ENCODE measurements around the gene GINS2.

Gene GINS2

DNA sequence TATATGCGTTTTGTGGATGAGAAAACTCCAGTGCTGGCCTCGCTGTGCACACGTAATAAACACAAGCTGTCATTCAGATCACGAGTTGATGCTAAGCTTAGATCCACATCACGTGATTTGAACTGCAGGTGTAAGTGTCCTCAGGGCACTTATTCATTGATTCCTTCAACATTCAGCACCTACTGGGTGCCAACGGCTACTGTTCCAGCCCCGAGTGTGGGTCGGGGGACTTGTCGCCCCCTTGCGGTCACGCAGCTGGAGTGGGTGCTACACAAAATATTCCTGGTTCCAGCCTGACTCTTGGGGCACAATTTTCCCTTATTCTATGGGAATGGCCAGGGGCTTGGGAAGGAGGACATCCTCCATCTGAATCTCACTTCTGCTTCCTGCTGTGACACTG, 29.9 kb upstream of the GINS2 start:
- Histone ChIP-seq H3K9me3 (ENCODE audit: severe bottlenecking) (no peaks in the 10 kb centered on the region), H3K27me3 (ENCODE audit: insufficient read depth, low read depth, severe bottlenecking) (no peaks in the 10 kb centered on the region), H3K4me3 (ENCODE audit: low read depth, low read length) (no peak overlapping the region), H3K36me3 (no peaks in the 10 kb centered on the region), H3K27ac (no peak overlapping the region; the same call in 1 of the 2 replicates)
- no peak for DNase-seq
- TF ChIP-seq, protein P1, sequence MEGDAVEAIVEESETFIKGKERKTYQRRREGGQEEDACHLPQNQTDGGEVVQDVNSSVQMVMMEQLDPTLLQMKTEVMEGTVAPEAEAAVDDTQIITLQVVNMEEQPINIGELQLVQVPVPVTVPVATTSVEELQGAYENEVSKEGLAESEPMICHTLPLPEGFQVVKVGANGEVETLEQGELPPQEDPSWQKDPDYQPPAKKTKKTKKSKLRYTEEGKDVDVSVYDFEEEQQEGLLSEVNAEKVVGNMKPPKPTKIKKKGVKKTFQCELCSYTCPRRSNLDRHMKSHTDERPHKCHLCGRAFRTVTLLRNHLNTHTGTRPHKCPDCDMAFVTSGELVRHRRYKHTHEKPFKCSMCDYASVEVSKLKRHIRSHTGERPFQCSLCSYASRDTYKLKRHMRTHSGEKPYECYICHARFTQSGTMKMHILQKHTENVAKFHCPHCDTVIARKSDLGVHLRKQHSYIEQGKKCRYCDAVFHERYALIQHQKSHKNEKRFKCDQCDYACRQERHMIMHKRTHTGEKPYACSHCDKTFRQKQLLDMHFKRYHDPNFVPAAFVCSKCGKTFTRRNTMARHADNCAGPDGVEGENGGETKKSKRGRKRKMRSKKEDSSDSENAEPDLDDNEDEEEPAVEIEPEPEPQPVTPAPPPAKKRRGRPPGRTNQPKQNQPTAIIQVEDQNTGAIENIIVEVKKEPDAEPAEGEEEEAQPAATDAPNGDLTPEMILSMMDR (IDR thresholded peaks at IDR 0.05; ENCODE audit: low read depth, low read length) = no peak

DNA sequence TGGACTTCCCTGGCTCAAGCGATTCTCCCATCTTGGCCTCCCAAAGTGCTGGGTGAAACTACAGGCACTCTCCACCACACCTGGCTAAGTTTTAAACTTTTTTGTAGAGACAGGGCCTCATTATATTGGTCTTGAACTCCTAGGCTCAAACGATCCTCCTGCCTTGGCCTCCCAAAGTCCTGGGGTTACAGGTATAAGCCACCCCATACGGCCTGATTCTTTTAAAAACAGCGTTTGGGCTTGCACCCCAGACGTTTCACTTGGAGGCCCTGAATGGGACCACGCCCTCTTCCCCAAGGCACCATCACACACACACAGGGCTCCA, 29.4 kb upstream of the GINS2 start:
- H3K36me3 ChIP-seq = no peaks in the 10 kb centered on the region
- no peak for DNase-seq
- H3K27ac ChIP-seq = peak overlapping the region; percentile 26; the same call in 1 of the 2 replicates
- H3K9me3 ChIP-seq (ENCODE audit: severe bottlenecking) = no peaks in the 10 kb centered on the region
- H3K4me3 ChIP-seq (ENCODE audit: low read depth, low read length) = no peak overlapping the region
- no peaks in the 10 kb centered on the region for H3K27me3 ChIP-seq (ENCODE audit: insufficient read depth, low read depth, severe bottlenecking)
- TF ChIP-seq, protein P1 (IDR thresholded peaks at IDR 0.05; ENCODE audit: low read depth, low read length) = no peak

DNA sequence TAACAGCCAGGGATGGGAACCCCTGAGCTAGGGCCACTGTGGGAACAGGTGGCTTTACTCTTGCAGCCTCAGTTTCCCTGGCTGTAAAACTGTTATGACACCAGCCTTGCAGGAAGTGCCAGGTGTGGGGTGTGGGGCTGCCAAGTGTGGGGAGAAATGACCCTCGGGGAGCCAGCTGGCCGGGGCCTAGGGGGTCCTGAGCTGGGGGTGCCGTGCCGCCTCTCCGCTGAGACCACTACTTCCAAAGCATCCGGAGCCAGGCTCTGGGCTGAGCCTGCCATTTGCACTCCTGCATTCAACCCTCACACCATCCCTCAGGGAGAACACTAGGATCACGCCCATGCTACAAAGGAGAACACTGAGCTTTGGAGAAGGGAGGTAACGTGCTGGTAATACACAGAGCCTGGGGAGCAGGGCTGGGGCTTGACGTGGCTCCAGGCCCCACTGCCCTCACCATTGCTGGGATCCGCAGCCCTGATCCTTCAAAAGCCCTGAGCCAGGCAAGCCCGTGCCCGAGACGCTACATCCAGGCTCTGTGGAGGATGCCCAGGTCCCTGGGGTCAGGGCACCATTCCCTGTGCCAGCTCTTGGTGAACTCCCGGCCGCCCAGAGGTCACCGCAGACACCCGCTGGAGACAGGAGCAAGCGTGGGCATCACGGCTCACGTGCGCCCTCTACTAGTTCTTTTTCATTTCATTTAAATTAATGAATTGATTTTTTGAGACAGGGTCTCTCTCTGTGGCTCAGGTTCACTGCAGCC, 28.8 kb upstream of the GINS2 start:
- TF ChIP-seq, protein P1 (IDR thresholded peaks at IDR 0.05; ENCODE audit: low read depth, low read length) = peak; percentile 48
- H3K27ac ChIP-seq = no peak overlapping the region; the same call in 1 of the 2 replicates
- no peaks in the 10 kb centered on the region for H3K27me3 ChIP-seq (ENCODE audit: insufficient read depth, low read depth, severe bottlenecking)
- no peak overlapping the region for H3K4me3 ChIP-seq (ENCODE audit: low read depth, low read length)
- peak; percentile 62 for DNase-seq
- no peaks in the 10 kb centered on the region for H3K9me3 ChIP-seq (ENCODE audit: severe bottlenecking)
- no peaks in the 10 kb centered on the region for H3K36me3 ChIP-seq

DNA sequence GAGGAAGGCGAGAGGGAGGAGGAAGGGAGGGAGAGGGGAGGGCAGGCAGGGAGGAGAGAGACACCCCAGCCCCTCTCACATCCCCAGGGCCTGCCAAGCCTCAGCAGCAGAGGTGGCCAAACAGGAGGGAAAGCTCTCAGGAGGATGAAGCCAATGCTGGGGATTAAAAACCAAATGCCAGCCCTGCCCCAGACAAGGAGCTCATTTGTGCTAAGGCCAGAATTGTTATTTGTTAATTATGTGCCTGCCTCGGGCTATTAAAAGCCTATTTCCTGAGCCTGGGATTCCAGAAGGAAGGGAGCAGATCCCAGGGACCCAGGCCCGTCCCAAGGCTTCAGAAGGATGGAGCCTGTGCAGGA, 27.9 kb upstream of the GINS2 start:
- H3K4me3 ChIP-seq (ENCODE audit: low read depth, low read length) = no peak overlapping the region
- DNase-seq = peak; percentile 34
- H3K36me3 ChIP-seq = no peaks in the 10 kb centered on the region
- H3K27me3 ChIP-seq (ENCODE audit: insufficient read depth, low read depth, severe bottlenecking) = no peaks in the 10 kb centered on the region
- TF ChIP-seq, protein P1 (IDR thresholded peaks at IDR 0.05; ENCODE audit: low read depth, low read length) = no peak
- no peaks in the 10 kb centered on the region for H3K9me3 ChIP-seq (ENCODE audit: severe bottlenecking)
- no peak overlapping the region for H3K27ac ChIP-seq

DNA sequence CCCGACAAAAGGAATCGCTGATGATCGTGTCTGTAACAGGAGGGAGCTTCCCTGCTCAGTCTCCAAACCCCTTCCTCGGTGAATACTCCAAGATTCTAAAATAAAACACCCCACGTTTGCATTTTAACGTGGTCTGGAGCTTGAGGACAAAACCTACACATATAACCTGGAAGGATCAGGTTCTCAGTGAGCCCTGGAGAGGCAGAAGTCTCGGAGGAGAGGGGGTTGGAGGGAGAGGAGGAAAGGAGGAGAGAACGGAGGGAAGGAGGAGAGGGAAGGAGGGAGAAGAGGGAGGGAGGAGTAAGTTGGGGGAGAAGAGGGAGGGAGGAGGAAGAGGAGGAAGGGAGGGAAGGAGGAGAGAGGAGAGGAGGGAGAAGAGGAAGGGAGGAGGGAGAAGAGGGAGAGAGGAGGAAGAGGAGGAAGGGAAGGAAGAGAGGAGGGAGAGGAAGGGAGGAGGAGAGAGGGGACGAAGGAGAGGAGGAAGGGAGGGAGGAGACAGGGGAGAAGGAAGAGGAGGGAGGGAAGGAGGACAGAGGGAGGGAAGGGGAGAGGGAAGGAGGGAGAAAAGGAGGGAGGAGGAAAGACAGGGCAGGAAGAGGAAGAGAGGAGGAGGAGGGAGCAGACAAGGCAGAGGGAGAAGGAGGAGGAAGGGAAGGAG, 27.4 kb upstream of the GINS2 start:
- DNase-seq = no peak
- peak overlapping the region; percentile 59 for H3K27ac ChIP-seq
- H3K9me3 ChIP-seq (ENCODE audit: severe bottlenecking) = no peaks in the 10 kb centered on the region
- TF ChIP-seq, protein P1 (IDR thresholded peaks at IDR 0.05; ENCODE audit: low read depth, low read length) = no peak
- no peaks in the 10 kb centered on the region for H3K27me3 ChIP-seq (ENCODE audit: insufficient read depth, low read depth, severe bottlenecking)
- H3K36me3 ChIP-seq = no peaks in the 10 kb centered on the region
- H3K4me3 ChIP-seq (ENCODE audit: low read depth, low read length) = no peak overlapping the region

All from WERI-Rb-1 (cell line).